ENCODE data around the gene PSMC3IP.

DNA sequence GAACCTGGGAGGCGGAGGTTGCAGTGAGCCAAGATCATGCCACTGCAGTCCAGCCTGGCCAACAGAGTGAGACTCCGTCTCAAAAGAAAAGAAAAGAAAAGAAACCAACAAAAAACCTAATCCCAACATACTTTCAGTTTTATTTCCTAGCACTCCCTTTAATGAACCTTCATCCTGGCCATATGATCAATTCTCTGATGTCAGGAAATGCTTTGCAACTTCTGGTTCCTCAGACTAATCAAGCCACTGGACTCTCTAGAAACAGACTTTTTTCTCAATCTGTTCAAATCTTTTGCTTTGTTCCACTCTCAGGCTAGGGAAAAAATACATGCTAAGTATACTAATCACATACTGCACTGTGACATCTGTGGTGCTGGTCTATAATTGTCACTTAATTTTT is 13.4 kb upstream of the PSMC3IP start:
- TF ChIP-seq CTCF (IDR thresholded peaks at IDR 0.05) (no peak), POLR2A (IDR thresholded peaks at IDR 0.05) (no peak)

Measured in body of pancreas (tissue), 4 donors.